HG03066 (cell line): ENCODE results near the gene ELAVL2.

Source experiments
- ATAC-seq: cut with Tn5 transposase; IDR thresholded peaks from one replicate; pipeline ENCODE4 v1.9.1; 2021; ENCODE audit warnings: low read depth; ENCODE audit not compliant: unreplicated experiment

The ELAVL2 gene

DNA sequence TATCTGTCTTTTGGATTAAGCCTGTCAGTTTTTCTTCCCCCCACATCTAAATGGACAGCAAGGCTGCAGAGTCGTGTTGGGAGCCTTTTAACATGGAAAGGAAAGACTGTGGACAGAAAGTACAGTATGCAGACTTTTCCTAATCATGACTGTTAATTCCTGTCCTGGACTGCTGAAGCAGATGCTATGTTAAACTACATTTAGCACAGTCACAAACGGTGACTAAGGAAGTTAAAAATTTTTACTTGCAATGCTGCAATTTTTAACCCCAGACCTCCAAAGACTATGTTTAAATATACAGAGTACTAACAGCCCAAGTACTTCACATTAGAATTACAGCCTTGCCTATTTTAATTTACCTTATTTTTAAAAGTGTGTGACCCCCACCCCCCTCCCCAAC, 51.8 kb downstream of the ELAVL2 start:
- no peak for ATAC-seq

DNA sequence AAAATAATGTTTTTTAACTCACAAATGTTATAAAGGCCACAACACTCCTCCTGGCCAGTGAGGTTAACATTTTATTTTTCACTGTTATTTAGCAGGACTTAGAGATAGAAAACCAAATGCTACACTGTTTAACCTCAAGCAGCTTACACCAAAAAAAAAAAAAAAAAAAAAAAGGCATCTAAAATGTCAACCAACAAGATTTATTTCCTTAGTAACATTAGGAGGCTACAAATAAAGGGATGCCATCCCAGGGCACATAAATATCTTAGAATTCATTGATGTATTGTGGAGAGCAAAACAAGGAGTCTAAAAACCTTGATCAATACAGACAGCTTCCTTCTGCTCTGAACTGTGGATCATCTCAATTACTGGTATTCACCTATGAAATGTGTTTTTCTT, 53.7 kb downstream of the ELAVL2 start:
- ATAC-seq: no peak

- ATAC-seq: no peak
Observed at GRCh38 chr9:23771746-23772384, 54.2 kb downstream of the ELAVL2 start.

GRCh38 chr9:23769307-23769935, 56.6 kb downstream of the ELAVL2 start:
- ATAC-seq: no peak

- no peak for ATAC-seq
Observed at GRCh38 chr9:23768861-23769260, 57.2 kb downstream of the ELAVL2 start.

DNA sequence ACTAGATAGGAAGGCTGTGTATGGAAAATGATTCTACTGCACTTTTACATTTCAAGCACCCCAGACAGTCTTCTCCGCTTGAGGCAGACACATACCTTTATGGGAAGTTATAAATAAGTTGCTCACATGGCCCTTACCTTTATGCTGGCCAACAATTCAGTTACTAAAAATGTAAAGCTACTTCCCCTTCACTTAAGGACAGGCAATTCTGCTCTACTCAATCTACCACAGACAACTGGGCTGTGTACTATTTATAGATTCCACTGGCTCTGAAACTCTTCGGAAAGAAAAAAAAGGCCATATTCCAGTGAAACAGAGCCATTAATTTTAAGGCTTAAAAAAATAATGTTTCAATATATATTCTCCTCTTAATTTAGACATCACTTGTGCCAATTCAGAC, 59.4 kb downstream of the ELAVL2 start:
- no peak for ATAC-seq

GRCh38 chr9:23765561-23765960, 60.5 kb downstream of the ELAVL2 start:
- ATAC-seq: no peak

GRCh38 chr9:23764219-23764618, 61.8 kb downstream of the ELAVL2 start:
- no peak for ATAC-seq

- no peak for ATAC-seq
Observed at GRCh38 chr9:23754551-23754950, 71.5 kb downstream of the ELAVL2 start.

DNA sequence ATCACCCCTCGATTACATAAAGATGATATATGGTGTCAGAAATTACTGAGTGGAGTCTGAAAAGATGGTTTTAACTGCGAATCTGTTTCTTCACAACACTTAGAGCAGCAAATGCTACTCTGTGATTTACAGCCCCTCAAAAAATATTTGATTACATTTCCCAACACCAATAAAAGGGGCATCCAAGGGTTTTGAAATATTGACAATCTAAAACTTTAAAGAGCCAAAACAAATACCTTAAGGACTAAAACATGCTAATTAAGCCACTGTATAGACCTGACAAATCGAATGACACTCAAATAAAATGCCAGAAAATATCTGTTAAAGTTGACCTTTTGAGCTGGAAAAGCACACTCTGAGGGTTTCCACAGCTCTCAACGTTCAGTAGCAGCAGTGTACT, 73.2 kb downstream of the ELAVL2 start:
- ATAC-seq: no peak

DNA sequence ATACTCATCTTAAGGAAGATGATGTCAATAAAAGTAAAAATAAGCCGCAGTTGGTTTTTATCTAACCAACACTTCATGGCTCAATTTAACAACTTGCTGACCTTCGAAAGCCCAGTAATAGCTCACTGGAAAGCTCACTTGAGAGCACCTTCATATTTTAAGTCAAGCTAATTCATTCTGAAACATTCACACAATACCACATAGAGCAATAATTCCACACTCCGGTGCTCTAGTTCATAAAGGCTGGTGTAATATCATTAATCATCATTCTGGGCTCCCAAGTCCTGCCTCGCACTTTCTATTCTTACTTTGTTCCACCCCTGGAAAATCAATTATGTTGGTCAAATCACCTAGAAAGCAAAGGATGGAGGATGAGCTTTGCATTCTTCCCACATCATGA, 74.4 kb downstream of the ELAVL2 start:
- no peak for ATAC-seq

DNA sequence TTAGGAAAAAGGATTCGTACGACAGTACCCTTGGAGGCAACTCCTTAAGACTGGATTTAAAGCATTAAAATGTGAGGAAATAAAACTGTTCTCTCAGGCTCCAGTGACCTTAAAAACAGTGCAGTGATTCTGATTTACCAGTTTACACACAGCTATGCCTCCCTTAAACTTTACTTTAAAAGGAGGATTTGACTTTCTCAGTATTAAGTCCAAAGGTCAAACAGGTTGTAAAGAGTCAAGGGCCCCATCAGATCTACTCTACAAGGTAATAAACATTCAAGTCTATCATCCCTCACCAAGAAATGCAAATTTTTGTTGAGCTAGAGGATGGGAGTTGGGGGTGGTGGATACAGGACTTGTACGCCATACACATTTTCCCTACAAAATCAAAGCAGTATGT, 75.2 kb downstream of the ELAVL2 start:
- no peak for ATAC-seq

DNA sequence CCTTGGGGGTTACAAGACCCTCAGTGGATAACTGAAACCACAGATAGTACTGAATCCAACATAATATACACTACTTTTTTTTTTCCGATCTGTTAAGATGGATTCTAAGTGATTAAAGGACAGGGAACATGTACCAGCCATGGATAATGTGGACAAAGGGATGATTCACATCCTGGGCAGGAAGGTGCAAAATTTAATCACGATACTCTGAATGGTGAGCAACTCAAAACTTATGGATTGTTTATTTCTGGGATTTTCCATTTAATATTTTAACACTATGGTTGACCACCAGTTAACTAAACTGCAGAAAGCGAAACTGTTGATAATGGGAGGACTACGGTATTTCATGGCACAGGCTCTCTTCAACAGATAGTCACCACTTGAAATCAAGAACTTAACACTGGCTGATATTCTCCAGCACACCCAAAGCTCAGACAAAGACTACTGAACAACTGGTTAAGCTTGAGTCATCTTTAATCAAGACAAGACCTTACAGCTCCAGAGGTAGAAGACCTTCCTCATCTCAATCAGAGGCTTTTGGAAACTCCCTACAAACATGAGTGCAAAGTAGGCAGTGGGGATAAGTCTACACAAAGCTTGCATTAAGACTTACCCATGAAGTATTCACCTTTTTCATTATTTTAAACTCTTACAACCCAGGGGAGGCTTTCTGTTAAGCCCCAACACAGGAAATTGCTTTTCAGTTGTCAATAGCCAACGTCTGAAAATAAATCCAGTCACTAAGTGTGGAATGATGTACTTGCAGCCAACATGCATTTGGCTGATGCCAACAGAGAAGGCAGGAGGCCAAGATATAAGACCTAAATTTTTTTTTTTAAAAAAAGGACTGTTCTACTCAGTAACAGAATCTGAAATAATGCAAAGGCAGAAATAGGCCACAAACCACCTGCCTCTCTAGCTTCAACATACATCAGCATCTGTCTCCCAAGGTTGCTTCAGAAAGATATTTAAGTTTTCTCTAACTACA, 78.7 kb downstream of the ELAVL2 start:
- ATAC-seq: no peak

- no peak for ATAC-seq
Observed at GRCh38 chr9:23746317-23746716, 79.7 kb downstream of the ELAVL2 start.

DNA sequence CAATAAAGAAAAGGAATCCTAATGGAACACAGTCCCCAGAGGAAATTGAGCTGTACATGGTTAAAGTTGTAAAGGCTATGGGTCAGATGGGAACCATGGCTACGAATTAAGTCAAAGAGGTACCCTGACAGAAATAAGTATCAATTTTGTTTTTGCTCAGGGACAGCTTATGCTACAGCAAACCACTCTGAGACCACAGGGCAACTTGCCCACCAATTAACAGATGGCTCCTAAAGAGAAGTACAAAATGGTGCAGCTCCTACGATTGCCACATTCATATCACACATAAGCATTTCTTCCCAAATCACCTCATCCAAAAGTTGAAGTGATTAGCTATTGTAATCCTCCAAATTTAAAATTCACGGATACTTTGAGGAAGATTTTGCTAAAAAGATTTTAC, 83.0 kb downstream of the ELAVL2 start:
- ATAC-seq: no peak

- ATAC-seq: no peak
Observed at GRCh38 chr9:23741351-23741750, 84.7 kb downstream of the ELAVL2 start.

- ATAC-seq: no peak
Observed at GRCh38 chr9:23740531-23740930, 85.5 kb downstream of the ELAVL2 start.

DNA sequence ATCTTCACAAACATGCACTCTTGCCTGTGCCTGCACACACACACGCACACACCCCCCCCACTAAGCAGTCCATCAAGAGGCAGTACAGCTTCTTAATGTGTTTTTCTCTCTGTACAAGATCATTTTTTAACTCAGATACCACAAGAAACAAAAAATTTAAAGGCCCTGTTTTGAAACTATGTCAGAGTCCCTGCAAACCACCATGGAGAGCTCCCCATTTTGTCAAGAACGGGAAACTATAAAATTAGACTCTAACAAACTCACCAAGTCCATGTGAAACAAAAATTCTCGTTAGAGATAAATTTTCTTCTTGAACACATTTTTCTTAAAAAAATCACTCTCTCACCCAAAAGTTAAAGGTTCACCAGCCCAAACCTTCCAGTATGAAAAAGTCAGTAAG, 86.3 kb downstream of the ELAVL2 start:
- ATAC-seq: no peak

DNA sequence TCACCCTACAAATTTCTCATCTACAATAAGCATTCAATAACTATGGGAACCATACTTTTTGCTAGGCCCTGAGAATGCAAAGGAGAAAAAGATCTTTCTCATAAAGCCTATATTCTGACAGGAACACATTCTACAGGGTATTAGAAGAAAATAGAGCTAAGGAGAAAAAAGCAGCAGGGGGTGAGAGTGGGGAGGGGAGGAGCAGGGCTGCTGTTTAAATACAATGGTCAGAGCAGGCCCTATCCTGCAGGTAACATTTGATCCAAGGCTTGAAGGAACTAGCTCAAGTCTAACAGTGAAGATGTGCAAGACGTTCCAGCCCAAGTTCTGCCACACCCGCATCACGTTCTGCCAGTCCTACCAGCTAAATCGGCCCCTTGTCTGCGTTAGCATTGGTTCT, 89.7 kb downstream of the ELAVL2 start:
- no peak for ATAC-seq

- no peak for ATAC-seq
Observed at GRCh38 chr9:23733495-23734078, 92.5 kb downstream of the ELAVL2 start.

- no peak for ATAC-seq
Observed at GRCh38 chr9:23731353-23731752, 94.7 kb downstream of the ELAVL2 start.
